ENCODE results near the gene MPG.
"Not testable (repeated sequence)": the region's sequence is repeated elsewhere in the genome, so short reads cannot be mapped to it uniquely, and the experiment has no call there.

MPG gene

DNA sequence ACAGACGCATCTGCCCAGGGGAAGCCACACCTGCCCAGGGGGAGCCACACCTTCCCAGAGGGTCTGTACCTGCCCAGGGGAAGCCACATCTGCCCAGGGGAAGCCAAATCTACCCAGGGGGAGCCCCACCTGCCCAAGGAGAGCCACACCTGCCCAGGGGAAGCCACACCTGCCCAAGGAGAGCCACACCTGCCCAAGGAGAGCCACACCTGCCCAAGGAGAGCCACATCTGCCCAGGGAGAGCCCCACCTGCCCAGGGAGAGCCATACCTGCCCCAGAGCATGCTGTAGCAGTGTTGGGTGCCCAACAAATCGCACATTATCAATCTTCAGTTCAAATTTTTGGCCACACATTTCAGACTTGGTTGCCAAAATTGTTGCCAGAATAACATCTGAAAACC is 40.8 kb downstream of the MPG start:
- no peak for DNase-seq

DNA sequence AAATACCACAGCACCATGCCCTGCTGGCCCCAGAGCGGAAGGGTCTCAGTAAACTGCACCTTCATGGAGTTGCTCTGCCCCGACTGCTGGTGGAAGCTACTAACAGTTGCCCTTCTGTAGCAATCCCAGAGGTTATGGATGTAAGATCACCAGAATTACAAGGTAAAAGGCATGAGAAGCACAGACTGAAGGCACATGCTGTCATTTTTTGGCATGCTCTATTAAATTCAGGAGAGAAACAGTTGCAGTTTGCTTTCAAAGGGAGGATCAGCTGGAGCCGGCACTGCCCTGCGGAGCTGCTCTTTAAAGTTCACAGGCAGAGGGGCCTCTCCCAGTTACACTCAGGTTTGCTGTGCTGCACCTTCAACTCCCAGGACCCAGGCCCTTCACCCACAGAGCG is 41.3 kb downstream of the MPG start:
- no peak for DNase-seq

DNA sequence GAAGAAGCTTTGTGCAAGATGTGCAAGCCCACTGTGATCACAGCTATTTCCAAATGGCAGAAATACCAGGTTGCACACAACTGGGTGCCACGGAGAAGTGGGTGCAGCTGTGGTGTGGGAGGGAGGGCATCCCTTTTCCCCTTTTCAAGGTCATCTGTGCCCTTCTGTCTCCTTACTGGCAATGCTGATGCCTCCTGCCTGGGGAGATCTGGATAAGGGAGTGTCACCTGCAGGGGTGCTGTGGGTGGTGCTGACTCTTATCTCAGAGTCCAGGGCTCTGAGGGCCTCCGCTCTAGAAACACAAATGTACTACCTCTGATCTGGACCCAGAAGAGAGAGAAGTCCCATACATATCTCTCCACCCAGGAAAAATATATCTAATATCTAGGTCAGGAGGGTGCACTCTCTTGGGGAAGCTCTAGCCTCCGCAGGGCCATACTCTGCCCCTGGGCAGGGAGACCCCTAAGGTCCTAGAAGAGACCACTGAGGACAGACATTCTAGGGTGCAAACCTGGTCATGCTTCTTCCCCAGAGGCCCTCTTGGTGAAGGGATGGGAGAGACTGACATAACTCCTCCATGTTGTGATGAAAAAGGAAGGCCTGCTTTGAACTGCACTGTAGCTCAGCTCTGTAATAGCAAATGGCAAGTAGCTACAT is 41.9 kb downstream of the MPG start:
- no peak for DNase-seq

- no peak for DNase-seq
These were observed 42.7 kb downstream of the MPG start for GRCh38 chr16:120756-121155.

DNA sequence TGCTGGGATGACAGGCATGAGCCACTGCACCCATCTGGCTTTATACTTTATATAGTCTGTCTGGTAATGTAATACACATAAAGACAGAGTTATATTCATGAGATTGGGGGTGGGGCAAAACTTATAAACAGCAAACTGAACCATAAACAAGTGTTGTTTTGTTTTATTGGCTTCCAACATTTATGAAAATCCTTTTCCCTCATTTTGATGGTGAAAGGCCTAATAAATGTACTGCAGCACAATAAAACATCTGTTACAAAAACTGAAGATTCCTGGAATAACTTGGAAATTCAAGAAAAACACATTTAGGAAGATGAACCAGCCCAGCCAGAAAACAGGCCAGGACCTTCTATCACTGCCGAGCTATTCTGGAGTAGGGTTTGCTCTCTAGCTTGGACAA is 44.3 kb downstream of the MPG start:
- DNase-seq: no peak

GRCh38 chr16:123558-124350 is 45.7 kb downstream of the MPG start:
- DNase-seq: not testable (repeated sequence)

DNA sequence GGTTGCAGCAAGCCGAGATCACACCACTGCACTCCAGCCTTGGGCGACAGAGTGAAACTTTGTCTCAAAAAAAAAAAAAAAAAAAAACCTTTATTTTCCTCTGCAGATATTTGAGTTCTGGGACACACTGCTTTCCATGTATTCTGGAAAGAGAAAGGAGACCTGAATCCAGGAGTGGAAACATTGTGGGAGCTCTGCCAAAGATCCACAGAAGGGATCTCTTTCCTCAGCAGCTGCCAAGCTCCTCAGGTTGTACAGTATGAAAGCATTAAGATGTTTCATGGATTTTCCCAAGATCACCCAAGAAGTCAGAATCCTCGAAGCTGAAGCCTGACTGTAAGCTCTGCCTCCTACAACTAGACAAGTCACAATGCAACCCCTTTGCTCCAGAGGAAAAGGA is 47.0 kb downstream of the MPG start:
- DNase-seq: no peak

GRCh38 chr16:129075-129474 is 51.0 kb downstream of the MPG start:
- DNase-seq: no peak

- DNase-seq: no peak
These were observed 52.6 kb downstream of the MPG start for GRCh38 chr16:130533-131173.

DNA sequence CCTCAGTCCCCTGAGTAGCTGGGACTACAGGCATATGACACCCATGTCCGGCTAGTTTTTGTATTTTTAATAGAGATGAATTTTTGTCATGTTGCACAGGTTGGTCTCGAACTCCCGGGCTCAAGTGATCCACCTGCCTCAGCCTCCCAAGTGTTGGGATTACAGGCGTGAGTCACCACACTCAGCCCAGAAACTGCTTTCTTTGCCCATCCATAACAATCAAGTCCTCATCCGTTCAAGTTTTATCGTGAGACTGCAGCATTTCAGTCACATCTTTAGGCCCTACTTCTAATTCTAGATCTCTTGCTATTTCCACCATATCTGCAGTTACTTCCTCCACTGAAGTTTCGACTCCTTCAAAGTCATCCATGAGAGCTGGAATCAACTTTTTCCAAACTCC is 54.1 kb downstream of the MPG start:
- DNase-seq: no peak

GRCh38 chr16:133716-134115 is 55.7 kb downstream of the MPG start:
- DNase-seq: no peak

All from cerebellar nuclear complex (tissue), 1 donor.